GM21381 (cell line): ENCODE results near the gene TCEA2.

ENCODE experiments used
- ATAC-seq: cut with Tn5 transposase; IDR thresholded peaks from one replicate; pipeline ENCODE4 v1.9.1; 2021; ENCODE audit warnings: mild to moderate bottlenecking, moderate library complexity; ENCODE audit not compliant: unreplicated experiment

Gene TCEA2

GRCh38 chr20:64119301-64119680 lies 56.3 kb downstream of the TCEA2 start:
- ATAC-seq = no peak

GRCh38 chr20:64119681-64120341 lies 56.8 kb downstream of the TCEA2 start:
- ATAC-seq = no peak

- no peak for ATAC-seq
These were observed 58.6 kb downstream of the TCEA2 start for GRCh38 chr20:64121586-64121985.
